Keratinocyte (primary cell): ENCODE data around the gene PTK7. TPM values are rescaled to one million over a fixed set of nuclear protein-coding genes. Genes with fewer than 3 reads are reported as not detected.

Experiments
- DNase-seq: peaks from one replicate; pipeline ENCODE4 v3.0.0-alpha.2; 2011; ENCODE audit warnings: low read depth, missing footprints, low spot score
- FAIRE-seq: peaks from 2 replicates; lab custom pipeline; 2011; peaks lifted over from hg19 to GRCh38; lab: Jason Lieb, UNC
- H2AFZ ChIP-seq: 2 replicates; pipeline ENCODE4 v1.6.0; 2012; ENCODE audit warnings: low read length, control low read depth, inconsistent platforms; ENCODE audit not compliant: control insufficient read depth
- H3K27ac ChIP-seq: 2 replicates; pipeline ENCODE4 v1.5.1; 2011; ENCODE audit warnings: low read length; ENCODE audit not compliant: control insufficient read depth, insufficient read depth
- H3K27me3 ChIP-seq: 3 replicates; pipeline ENCODE4 v1.6.0; 2011; ENCODE audit warnings: low read length; ENCODE audit not compliant: control insufficient read depth, insufficient read depth; ENCODE audit errors: extremely low read depth
- H3K36me3 ChIP-seq, 2 experiments: 2 replicates in 1 of 2; 3 replicates in 1 of 2; pipeline ENCODE4 v1.5.1; 2011; ENCODE audit warnings: low read length in 2 of 2, mild to moderate bottlenecking in 1 of 2; ENCODE audit not compliant: control insufficient read depth in 2 of 2, insufficient read depth in 2 of 2; ENCODE audit errors: extremely low read depth in 1 of 2
- H3K4me1 ChIP-seq: 3 replicates; pipeline ENCODE4 v1.5.1; 2011; ENCODE audit warnings: low read length; ENCODE audit not compliant: control insufficient read depth, insufficient read depth; ENCODE audit errors: extremely low read depth
- H3K4me2 ChIP-seq: 3 replicates; pipeline ENCODE4 v1.6.0; 2011; ENCODE audit warnings: low read depth, low read length; ENCODE audit not compliant: control insufficient read depth, insufficient read depth; ENCODE audit errors: extremely low read depth
- H3K4me3 ChIP-seq, 3 experiments: fragments of 200-600 bp in 1 of 3; sonication (generic) in 1 of 3; 2 replicates in 2 of 3; 3 replicates in 1 of 3; pipeline ENCODE4 v1.5.1; 2011 to 2016; ENCODE audit warnings: low read length in 3 of 3, mild to moderate bottlenecking in 3 of 3, control low read depth in 2 of 3, inconsistent platforms in 1 of 3, low read depth in 1 of 3, mixed read lengths in 1 of 3, mixed run types in 1 of 3, moderate library complexity in 1 of 3; ENCODE audit not compliant: control insufficient read depth in 2 of 3, insufficient read depth in 2 of 3; ENCODE audit errors: extremely low read depth in 1 of 3
- H3K79me2 ChIP-seq: 2 replicates; pipeline ENCODE4 v1.6.0; 2012; ENCODE audit warnings: low read length; ENCODE audit not compliant: control insufficient read depth, insufficient read depth
- H3K9ac ChIP-seq: 3 replicates; pipeline ENCODE4 v1.6.0; 2011; ENCODE audit warnings: low read length; ENCODE audit not compliant: control insufficient read depth, insufficient read depth; ENCODE audit errors: extremely low read depth
- H3K9me1 ChIP-seq: 3 replicates; pipeline ENCODE4 v1.6.0; 2011; ENCODE audit warnings: low read length; ENCODE audit not compliant: control insufficient read depth, insufficient read depth; ENCODE audit errors: extremely low read depth
- H3K9me3 ChIP-seq: 2 replicates; pipeline ENCODE4 v1.5.1; 2012; ENCODE audit warnings: low read depth, low read length; ENCODE audit not compliant: control insufficient read depth
- H4K20me1 ChIP-seq: 3 replicates; pipeline ENCODE4 v1.6.0; 2011; ENCODE audit warnings: low read length; ENCODE audit not compliant: control insufficient read depth, insufficient read depth; ENCODE audit errors: extremely low read depth
- CTCF ChIP-seq, 3 experiments: IDR thresholded peaks in 1 of 3; conservative IDR thresholded peaks in 1 of 3; optimal IDR thresholded peaks in 1 of 3; 2 replicates in 2 of 3; 3 replicates in 1 of 3; pipeline versions ENCODE3 to v1.5.1; 2011; ENCODE audit warnings: low read length in 3 of 3, mild to moderate bottlenecking in 3 of 3, moderate library complexity in 2 of 3, control low read depth in 1 of 3, inconsistent platforms in 1 of 3; ENCODE audit not compliant: insufficient read depth in 2 of 3; ENCODE audit errors: extremely low read depth in 1 of 3
- EZH2 ChIP-seq: IDR thresholded peaks from one replicate; pipeline ENCODE4 v1.6.1; 2012; ENCODE audit warnings: inconsistent platforms, mild to moderate bottlenecking, low read length, moderate library complexity
- dilution Hi-C: fragments of 300-500 bp; cut with MboI; formaldehyde crosslinking; loops from one replicate; pipeline ENCODE4 v1.7.0; 2020; ENCODE audit warnings: low sequenced_read_pairs; ENCODE audit not compliant: extremely low pct_ligation_motif_present
- polyA plus RNA-seq, 5 experiments: library from polyadenylated mRNA; depleted of rRNA in 3 of 5; stranded (reverse) in 3 of 5; stranded (forward) in 1 of 5; unstranded in 1 of 5; fragments of >200 nt; gene quantifications; 1 replicate in 1 of 5; 2 replicates in 3 of 5; 3 replicates in 1 of 5; pipeline versions ENCODE4 v1.2.1 to v1.2.3, GENCODE V29; 2011 to 2012; ENCODE audit warnings: missing spikeins in 2 of 5, low read depth in 1 of 5, low replicate concordance in 1 of 5

The PTK7 gene
- polyA plus RNA-seq, 1 donor (not counting 4 experiments of a cell fraction or from before 2014, with no cell fraction given) = 58.8 TPM

GRCh38 chr6:43192911-43193310, 116.8 kb downstream of the PTK7 start:
- dilution Hi-C loops = no loop called here
- Histone ChIP-seq H2AFZ (no peak overlapping the region), H3K9ac (no peak overlapping the region), H3K4me1 (peaks cover 2% of the 10 kb centered on the region), H3K36me3 (peaks cover 18 to 22% of the 10 kb centered on the region in 2 experiments), H3K9me1 (no peaks in the 10 kb centered on the region), H3K4me2 (no peak overlapping the region), H3K27ac (no peak overlapping the region), H4K20me1 (no peaks in the 10 kb centered on the region), H3K4me3 (no peak overlapping the region), H3K27me3 (no peaks in the 10 kb centered on the region), H3K79me2 (peaks cover 16% of the 10 kb centered on the region), H3K9me3 (no peaks in the 10 kb centered on the region)
- no peak for FAIRE-seq
- TF ChIP-seq CTCF (optimal IDR thresholded peaks at IDR 0.05 in 1 of 3, IDR thresholded peaks at IDR 0.05 in 1 of 3, conservative IDR thresholded peaks at IDR 0.05 in 1 of 3; ENCODE audit: extremely low read depth in 1 of 3, insufficient read depth in 2 of 3, low read length in 3 of 3) = no peak
- TF ChIP-seq EZH2 = no peak
- no peak for DNase-seq

GRCh38 chr6:43193929-43194328, 117.8 kb downstream of the PTK7 start:
- no peak overlapping the region for H3K9ac ChIP-seq
- H3K79me2 ChIP-seq = peaks cover 9% of the 10 kb centered on the region
- no peaks in the 10 kb centered on the region for H3K9me1 ChIP-seq
- dilution Hi-C loops = no loop called here
- DNase-seq = no peak
- no peak for TF ChIP-seq EZH2
- no peak for TF ChIP-seq CTCF (optimal IDR thresholded peaks at IDR 0.05 in 1 of 3, IDR thresholded peaks at IDR 0.05 in 1 of 3, conservative IDR thresholded peaks at IDR 0.05 in 1 of 3; ENCODE audit: extremely low read depth in 1 of 3, insufficient read depth in 2 of 3, low read length in 3 of 3)
- no peak for FAIRE-seq
- H3K27ac ChIP-seq = no peak overlapping the region
- H3K36me3 ChIP-seq = peaks cover 18 to 22% of the 10 kb centered on the region in 2 experiments
- H3K9me3 ChIP-seq = no peaks in the 10 kb centered on the region
- no peaks in the 10 kb centered on the region for H3K4me1 ChIP-seq
- no peak overlapping the region for H3K4me2 ChIP-seq
- no peak overlapping the region for H2AFZ ChIP-seq
- no peaks in the 10 kb centered on the region for H4K20me1 ChIP-seq
- no peaks in the 10 kb centered on the region for H3K27me3 ChIP-seq
- H3K4me3 ChIP-seq = no peak overlapping the region
